ENCODE results near the gene RAD21L1. TPM values are rescaled to one million over a fixed set of nuclear protein-coding genes. Genes with fewer than 3 reads are reported as not detected.

Gene RAD21L1
- total RNA-seq, 2 donors from 2014 or later = not detected

GRCh38 chr20:1281279-1282057 lies 55.6 kb downstream of the RAD21L1 start:
- Mint-ChIP-seq H3K9me3 (no peaks in the 10 kb centered on the region), H3K27ac (peak overlapping the region; percentile 29), H3K27me3 (no peaks in the 10 kb centered on the region)

GRCh38 chr20:1282966-1283365 lies 57.1 kb downstream of the RAD21L1 start:
- Mint-ChIP-seq H3K4me1 (peaks cover 16% of the 10 kb centered on the region), H3K36me3 (ENCODE audit: low read depth) (no peaks in the 10 kb centered on the region)

More at GRCh38 chr20:1281279-1282057, 55.6 kb downstream of the RAD21L1 start:
- Mint-ChIP-seq H3K36me3 (ENCODE audit: low read depth) (no peaks in the 10 kb centered on the region), H3K4me3 (no peak overlapping the region), H3K4me1 (peaks cover 6% of the 10 kb centered on the region)
- ATAC-seq (replicated peaks) = no peak

GRCh38 chr20:1283522-1284510 lies 58.0 kb downstream of the RAD21L1 start:
- H3K36me3 Mint-ChIP-seq (ENCODE audit: low read depth) = no peaks in the 10 kb centered on the region
- no peak overlapping the region for H3K27ac Mint-ChIP-seq
- no peaks in the 10 kb centered on the region for H3K9me3 Mint-ChIP-seq
- H3K4me1 Mint-ChIP-seq = peaks cover 16% of the 10 kb centered on the region
- no peak for ATAC-seq (replicated peaks)
- H3K27me3 Mint-ChIP-seq = no peaks in the 10 kb centered on the region
- no peak overlapping the region for H3K4me3 Mint-ChIP-seq

More at GRCh38 chr20:1282966-1283365, 57.1 kb downstream of the RAD21L1 start:
- Mint-ChIP-seq H3K9me3 (no peaks in the 10 kb centered on the region), H3K4me3 (no peak overlapping the region), H3K27ac (no peak overlapping the region), H3K27me3 (no peaks in the 10 kb centered on the region)
- ATAC-seq (replicated peaks) = no peak

GRCh38 chr20:1286267-1287024 lies 60.6 kb downstream of the RAD21L1 start:
- Mint-ChIP-seq H3K27me3 (no peaks in the 10 kb centered on the region), H3K4me1 (peaks cover 16% of the 10 kb centered on the region), H3K27ac (peak overlapping the region; percentile 60), H3K4me3 (peak overlapping the region; percentile 39), H3K36me3 (ENCODE audit: low read depth) (no peaks in the 10 kb centered on the region), H3K9me3 (no peaks in the 10 kb centered on the region)
- peak; percentile 23 for ATAC-seq (replicated peaks)

DNA sequence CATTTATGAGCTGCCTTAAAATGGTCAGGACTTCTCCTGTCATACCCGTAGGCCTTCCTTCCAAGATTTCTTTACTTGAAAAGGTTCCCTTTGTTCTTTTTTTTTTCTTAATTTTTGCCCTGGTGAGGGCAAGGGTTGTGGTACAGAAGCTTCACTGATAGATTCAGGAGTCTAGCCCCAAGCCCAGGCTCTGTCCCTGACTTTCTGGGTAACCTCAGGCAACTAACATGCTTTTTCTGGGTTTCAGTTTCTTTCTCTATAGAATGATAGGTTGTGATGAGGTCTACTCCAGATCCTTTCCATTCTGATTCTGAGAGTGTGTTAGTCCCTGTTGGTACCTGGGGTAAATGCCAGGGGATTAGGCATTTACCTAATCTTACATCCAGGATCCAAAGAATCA lies 61.5 kb downstream of the RAD21L1 start:
- H3K36me3 Mint-ChIP-seq (ENCODE audit: low read depth) = no peaks in the 10 kb centered on the region
- H3K4me3 Mint-ChIP-seq = peak overlapping the region; percentile 39
- peak; percentile 83 for ATAC-seq (replicated peaks)

DNA sequence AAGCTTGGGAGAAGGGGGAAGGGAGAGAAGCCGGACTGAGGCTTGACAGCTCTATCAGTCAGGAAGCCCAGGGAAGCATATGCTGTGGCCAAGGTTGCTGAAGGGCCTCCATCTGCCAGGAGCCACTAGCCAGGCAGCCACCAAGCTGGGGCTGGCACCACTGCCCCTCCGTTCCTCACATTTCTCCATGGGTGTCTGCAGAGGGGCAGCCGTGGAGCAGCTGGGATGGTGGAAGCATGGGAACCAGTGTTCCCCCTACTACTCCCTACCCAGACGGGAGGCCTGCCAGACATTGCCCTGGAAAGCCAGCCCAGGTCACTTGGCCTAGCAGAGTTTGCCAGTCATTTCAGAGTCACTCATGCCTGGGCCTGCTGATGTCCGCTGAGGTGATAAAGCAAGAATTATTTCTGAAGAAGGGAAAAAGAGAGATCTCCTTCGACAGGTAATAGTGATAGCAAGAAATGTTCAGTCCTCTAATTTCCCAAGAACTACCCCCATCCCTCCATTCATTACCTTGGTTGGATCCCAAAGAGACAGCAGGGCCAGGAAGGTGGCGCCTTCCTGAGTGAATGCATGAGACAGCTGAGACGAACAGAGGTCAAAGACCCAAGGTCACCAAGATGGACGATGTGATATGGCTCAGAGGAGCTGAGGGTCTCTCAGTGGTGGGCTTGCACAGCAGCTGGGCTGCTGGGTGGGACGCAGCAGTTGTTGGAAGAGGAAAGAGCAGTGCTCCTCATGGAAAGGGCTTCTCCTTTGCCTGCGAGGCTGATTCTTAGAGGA lies 62.1 kb downstream of the RAD21L1 start:
- Mint-ChIP-seq H3K9me3 (no peaks in the 10 kb centered on the region), H3K36me3 (ENCODE audit: low read depth) (no peaks in the 10 kb centered on the region), H3K27ac (no peak overlapping the region), H3K4me1 (peaks cover 16% of the 10 kb centered on the region), H3K4me3 (no peak overlapping the region), H3K27me3 (no peaks in the 10 kb centered on the region)
- no peak for ATAC-seq (replicated peaks)

More for the DNA sequence above, 61.5 kb downstream of the RAD21L1 start:
- Mint-ChIP-seq H3K4me1 (peaks cover 16% of the 10 kb centered on the region), H3K27me3 (no peaks in the 10 kb centered on the region), H3K27ac (peak overlapping the region; percentile 60), H3K9me3 (no peaks in the 10 kb centered on the region)

GRCh38 chr20:1291191-1291741 lies 65.4 kb downstream of the RAD21L1 start:
- Mint-ChIP-seq H3K4me3 (no peak overlapping the region), H3K36me3 (ENCODE audit: low read depth) (no peaks in the 10 kb centered on the region), H3K9me3 (no peaks in the 10 kb centered on the region), H3K4me1 (peaks cover 13% of the 10 kb centered on the region), H3K27ac (no peak overlapping the region), H3K27me3 (no peaks in the 10 kb centered on the region)
- ATAC-seq (replicated peaks) = no peak

DNA sequence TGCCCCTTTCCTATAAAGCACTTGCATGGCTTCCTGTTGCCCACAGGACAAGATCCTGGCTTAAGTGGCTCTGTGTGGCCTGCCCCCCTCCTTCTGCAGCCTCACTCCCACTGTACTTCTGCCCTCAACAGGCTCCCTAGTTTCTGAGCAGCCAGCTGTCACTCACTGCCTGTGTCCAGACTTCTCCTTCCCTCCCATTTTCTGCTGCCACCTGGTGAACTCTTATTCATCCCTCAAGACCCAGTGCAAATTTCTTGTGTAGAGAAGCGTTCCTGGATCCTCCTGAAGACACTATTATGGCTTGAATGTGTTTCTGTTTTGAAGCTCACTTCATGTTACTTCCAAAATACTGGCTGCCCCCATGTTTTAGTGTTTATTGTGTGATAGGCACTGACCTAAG lies 66.8 kb downstream of the RAD21L1 start:
- Mint-ChIP-seq H3K4me1 (no peaks in the 10 kb centered on the region), H3K27me3 (no peaks in the 10 kb centered on the region), H3K27ac (peak overlapping the region; percentile 4), H3K36me3 (ENCODE audit: low read depth) (no peaks in the 10 kb centered on the region), H3K4me3 (no peak overlapping the region), H3K9me3 (no peaks in the 10 kb centered on the region)
- no peak for ATAC-seq (replicated peaks)

DNA sequence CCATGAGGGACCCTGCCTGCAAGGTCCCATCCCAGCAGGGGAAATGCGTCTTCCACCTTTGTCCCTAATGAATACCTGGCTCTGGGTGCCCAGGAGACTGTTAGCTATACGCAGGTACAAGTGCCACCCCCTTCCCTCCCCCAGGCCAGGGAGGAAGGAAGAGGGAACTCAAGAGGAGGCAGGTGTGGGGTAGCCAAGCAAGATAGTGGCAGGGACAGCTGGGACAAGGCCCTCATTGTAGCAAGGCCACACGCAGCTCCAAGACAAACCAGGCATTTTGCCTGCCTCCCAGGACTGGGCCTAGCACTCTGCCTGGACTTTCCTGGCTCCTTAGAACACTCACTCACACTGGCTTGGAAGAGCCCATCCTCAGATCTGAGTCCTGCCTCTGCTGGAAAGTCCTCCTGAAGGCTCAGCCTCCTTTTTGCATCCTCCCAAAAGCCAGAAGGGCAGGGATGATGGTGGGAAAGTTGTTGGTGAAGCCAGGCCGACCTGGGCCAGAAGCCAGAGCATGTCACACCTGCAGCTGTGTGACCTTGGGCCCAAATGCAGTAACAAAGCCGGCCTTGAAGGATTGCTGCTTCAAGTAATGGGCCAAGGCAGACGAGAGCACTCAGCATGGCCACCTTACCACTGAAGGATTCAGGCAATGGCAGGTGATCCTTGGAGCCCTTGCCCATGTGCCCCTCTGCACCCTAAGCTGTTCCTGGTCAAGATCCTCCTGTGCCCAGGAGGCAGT lies 68.0 kb downstream of the RAD21L1 start:
- no peak overlapping the region for H3K27ac Mint-ChIP-seq
- no peak for ATAC-seq (replicated peaks)
- H3K36me3 Mint-ChIP-seq (ENCODE audit: low read depth) = no peaks in the 10 kb centered on the region

GRCh38 chr20:1294497-1294896 lies 68.7 kb downstream of the RAD21L1 start:
- Mint-ChIP-seq H3K36me3 (ENCODE audit: low read depth) (no peaks in the 10 kb centered on the region), H3K4me1 (no peaks in the 10 kb centered on the region), H3K4me3 (no peak overlapping the region), H3K9me3 (no peaks in the 10 kb centered on the region), H3K27ac (no peak overlapping the region), H3K27me3 (no peaks in the 10 kb centered on the region)
- ATAC-seq (replicated peaks) = no peak

More for the DNA sequence above, 68.0 kb downstream of the RAD21L1 start:
- no peaks in the 10 kb centered on the region for H3K27me3 Mint-ChIP-seq
- H3K9me3 Mint-ChIP-seq = no peaks in the 10 kb centered on the region
- H3K4me3 Mint-ChIP-seq = no peak overlapping the region
- no peaks in the 10 kb centered on the region for H3K4me1 Mint-ChIP-seq

GRCh38 chr20:1295276-1295930 lies 69.6 kb downstream of the RAD21L1 start:
- no peak overlapping the region for H3K4me3 Mint-ChIP-seq
- no peaks in the 10 kb centered on the region for H3K4me1 Mint-ChIP-seq
- no peaks in the 10 kb centered on the region for H3K9me3 Mint-ChIP-seq
- no peak for ATAC-seq (replicated peaks)
- peak overlapping the region; percentile 20 for H3K27ac Mint-ChIP-seq
- no peaks in the 10 kb centered on the region for H3K27me3 Mint-ChIP-seq
- H3K36me3 Mint-ChIP-seq (ENCODE audit: low read depth) = no peaks in the 10 kb centered on the region

- H3K27me3 Mint-ChIP-seq = no peaks in the 10 kb centered on the region
- H3K4me1 Mint-ChIP-seq = peaks cover 6% of the 10 kb centered on the region
- ATAC-seq (replicated peaks) = no peak
- H3K4me3 Mint-ChIP-seq = no peak overlapping the region
- H3K9me3 Mint-ChIP-seq = no peaks in the 10 kb centered on the region
- peak overlapping the region; percentile 59 for H3K27ac Mint-ChIP-seq
- H3K36me3 Mint-ChIP-seq (ENCODE audit: low read depth) = no peaks in the 10 kb centered on the region
These were observed 70.3 kb downstream of the RAD21L1 start for GRCh38 chr20:1296117-1296610.
